HG03159 (cell line): ENCODE data around the gene RAB8B.
"Not testable (repeated sequence)": the region's sequence is repeated elsewhere in the genome, so short reads cannot be mapped to it uniquely, and the experiment has no call there.

Experiments
- ATAC-seq: cut with Tn5 transposase; IDR thresholded peaks from one replicate; pipeline ENCODE4 v1.9.1; 2021; ENCODE audit warnings: mild to moderate bottlenecking, moderate library complexity; ENCODE audit not compliant: unreplicated experiment

RAB8B gene

DNA sequence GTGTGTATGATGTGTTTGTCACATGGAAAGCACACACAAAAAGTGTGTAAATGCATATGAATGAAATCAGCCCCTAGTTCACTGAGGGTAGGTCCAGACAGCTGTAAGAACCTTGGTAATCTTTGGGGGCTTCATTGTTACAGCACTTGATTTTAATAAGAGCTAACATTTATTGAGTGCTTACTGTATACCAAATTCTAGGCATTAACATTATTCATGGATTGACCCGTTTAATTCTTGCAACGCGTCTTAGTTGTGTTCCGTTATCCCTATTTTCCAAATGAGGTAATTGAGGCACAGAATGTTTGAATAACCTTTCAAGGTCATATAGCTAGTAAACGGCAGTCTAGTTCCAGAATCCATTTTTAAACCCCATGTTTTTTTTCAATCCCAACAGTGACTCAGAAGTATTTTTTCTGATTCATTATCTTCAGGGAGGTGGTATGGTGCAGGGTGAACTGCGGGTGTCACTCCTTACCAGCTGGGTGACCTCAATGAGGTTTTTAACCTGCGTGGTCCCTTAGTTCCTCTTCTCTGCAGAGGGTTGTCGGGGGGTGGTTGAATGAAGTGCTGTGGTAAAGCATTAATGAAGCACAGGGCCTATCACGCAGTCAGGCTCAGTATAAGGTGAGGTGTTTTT lies 14.2 kb downstream of the RAB8B start:
- no peak for ATAC-seq

DNA sequence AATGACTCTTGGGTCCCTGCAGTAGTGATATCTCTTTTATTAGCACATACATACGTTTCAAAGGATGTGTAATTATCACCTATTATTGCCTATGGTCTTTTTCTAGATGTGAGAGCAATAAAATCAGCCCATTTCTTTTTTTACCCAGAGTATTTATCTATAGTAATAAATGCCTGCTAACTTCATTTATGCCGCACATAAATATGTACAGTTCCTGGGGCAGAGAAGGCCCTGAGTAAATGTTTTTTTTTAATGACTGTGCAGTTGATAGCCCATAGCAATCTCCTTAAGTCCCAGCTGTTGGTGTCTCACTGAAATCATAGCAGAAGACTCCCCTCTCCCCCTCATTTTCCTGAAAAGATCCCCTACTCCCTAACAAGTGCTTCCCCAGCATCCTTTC lies 16.7 kb downstream of the RAB8B start:
- ATAC-seq: no peak

DNA sequence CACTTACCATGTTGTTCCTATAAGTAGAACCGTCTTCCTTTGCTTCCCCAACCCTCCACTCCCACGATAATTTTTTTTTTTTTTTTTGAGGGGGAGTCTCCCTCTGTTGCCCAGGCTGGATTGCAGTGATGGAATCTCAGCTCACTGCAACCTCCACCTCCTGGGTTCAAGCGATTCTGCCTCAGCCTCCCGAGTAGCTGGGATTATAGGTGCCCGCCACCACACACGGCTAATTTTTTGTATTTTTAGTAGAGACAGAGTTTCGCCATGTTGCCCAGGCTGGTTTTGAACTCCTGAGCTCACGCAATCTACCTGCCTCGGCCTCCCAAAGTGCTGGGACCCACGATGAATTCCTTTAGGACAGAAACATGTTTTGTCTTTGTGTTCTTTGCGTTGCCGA lies 19.4 kb downstream of the RAB8B start:
- ATAC-seq: not testable (repeated sequence)

DNA sequence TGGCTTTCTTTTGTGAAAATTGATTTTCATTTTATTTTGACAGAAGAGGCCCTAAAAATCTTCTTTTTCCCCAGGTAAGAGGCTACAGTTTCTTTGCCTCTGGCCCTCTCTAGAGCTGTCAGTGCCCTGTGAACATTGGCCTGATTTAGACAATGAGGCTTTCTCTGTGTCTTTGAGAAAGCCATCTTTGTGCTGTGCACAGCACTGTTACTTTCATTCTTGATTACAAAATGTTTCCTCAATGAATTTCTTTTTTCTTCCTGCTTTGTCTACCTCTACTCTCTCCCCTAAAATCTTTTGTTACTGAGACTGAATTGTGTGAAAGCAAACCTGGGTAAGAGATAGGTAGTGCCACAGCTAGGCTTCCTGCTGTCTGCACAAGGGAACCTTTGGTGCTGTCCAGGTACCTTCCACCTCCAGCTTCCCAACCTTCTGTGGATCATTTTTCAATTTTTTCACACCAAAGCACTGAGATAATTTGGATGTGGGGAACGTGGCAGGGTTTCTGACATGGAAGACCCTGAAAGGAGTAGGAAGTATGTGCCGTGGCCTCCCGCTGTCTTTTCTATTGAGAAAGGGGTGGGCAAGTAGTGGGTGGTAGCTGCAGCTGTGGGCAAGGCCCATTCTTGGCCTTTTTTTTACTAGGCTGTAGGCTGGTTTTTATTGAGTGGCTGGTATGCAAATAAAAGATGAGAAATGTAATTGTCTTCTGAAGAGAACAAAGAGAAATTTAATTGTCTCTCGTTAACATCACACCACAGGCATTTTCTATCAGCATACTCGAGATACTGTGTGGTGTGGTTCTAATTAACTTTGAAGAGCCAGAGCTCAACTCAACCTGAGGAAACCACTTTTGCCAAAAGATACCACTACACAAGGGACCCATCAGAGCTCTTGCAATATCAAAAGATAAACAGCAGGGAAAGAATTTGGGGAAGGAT lies 21.0 kb downstream of the RAB8B start:
- ATAC-seq: no peak

DNA sequence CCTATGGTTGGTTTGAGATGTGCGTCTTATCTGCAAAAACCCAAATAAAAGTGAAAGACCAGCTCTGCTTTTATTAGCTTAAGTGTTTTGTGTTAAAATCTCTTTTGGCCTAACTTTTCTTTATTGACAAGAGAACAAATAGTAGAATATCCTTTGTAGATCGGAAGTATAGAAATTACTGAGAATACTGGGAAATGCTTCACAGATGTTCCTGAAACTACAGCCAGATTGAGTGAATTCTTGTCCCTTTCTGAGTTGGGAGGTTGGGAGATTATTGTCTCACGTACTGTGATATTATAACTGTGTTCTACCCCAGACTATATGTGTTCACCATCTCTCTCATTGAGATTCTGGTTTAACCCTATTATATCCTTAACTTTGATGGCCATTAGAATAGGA lies 21.7 kb downstream of the RAB8B start:
- no peak for ATAC-seq

DNA sequence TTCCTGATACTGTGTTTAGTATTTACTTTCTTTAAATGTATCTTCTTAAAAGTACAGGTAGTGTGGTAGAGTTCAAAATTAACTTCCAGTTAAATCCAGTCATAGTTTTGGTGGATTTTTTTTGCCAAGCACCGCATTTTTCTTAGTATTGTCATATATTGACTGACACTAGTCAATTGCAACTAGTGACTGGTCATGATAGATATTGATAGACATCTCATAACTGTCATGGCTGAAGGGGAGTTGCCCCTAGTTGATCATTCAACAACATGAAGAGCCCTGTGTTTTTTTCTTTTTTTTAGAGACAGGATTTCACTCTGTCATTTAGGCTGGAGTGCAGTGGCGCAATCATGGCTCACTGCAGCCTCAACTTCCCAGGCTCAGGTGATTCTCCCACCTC lies 22.1 kb downstream of the RAB8B start:
- no peak for ATAC-seq

DNA sequence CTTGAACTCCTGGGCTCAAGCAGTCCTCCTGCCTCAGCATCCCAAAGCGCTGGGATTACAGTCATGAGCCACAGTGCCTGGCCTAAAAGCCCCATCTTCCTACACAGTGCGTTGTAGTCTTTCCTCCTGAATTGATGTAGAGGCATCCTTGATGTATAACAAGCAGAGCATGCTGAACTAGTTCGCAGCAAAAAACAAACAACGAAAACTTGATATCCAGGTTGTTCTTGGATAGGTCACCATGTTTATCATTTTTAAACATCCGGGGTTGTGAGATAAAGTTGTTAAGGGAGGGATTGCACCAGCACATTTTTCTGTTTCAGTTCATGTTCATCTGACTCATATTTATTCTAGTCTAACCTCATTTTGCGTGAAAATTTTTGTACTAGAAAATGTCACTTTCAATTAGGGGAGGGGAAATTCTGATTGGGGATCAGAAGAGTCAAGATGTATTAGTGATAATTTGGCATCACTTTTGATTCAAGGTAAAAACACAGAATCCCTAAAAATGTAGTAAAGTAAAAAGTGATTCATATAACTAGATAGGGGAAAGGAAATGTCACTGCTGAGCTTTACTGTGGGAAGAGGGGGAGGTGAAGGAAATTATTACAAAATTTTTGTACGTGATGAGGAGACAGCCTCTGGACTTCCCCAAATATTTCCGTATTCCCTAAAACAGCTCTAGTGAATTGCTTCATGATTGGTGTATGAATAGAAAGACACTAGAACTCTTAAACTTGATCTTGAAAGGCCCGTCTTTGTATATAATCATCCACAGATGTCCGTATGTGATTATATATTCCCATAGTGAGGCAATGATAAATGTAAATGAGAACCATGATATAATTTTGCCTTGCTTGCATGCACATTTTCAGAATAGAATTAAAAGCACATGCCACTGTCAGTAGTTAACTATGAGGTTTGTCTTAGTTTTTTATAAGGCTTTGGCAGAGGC lies 22.9 kb downstream of the RAB8B start:
- ATAC-seq: peak; percentile 62

DNA sequence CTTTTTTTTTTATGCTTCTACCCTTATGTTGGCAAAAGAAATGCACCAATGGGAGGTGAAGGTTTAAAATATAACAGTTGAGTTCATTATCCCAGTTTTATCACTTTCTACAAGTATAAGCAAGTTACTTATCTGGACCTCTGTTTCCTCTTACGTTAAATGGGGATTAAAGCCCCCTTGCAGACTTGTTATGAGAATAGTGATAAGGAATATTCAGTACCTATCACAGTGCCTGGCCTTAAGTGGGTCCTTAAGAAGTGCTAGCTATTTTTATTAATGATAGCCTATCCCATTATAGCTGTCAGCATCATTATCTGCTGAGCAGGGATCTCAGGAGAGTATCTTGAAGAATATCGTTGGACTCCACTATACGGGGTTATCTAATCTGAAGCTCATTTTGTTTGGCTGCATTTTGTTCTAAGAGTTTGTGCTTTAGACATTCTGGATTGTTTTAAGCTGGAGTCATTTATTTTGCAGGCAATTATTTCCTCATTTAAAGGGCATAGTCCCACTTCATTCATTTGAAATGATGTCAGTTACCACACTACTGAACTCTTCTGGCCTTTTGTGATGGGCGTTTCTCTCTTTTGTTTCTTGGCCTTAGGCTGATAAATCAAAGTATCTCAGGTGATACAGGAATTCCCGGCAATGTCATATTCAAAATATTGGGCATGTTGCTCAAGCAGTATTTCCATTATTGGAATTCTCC lies 28.8 kb downstream of the RAB8B start:
- ATAC-seq: no peak

DNA sequence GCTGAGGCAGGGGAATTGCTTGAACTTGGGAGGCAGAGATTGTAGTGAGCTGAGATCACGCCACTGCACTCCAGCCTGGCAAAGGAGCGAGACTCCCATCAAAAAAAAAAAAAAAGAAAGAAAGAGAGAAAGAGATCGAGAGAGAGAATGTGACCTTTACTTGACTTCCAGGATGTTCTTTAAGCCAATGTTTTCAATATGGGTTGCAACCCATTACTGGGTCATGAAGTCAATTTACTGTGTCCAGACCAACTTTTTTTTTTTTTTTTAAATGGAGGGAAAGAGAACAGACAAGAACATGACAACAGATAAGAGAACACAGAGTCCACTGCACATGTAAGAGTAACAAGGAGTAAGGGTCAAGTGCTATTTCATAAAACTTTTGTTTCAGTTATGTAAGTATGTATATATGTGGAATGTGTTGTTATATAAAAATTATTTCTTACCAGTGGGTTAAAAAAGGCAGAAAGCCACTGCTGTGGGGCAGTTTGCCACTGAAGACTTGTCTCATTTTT lies 29.8 kb downstream of the RAB8B start:
- no peak for ATAC-seq

DNA sequence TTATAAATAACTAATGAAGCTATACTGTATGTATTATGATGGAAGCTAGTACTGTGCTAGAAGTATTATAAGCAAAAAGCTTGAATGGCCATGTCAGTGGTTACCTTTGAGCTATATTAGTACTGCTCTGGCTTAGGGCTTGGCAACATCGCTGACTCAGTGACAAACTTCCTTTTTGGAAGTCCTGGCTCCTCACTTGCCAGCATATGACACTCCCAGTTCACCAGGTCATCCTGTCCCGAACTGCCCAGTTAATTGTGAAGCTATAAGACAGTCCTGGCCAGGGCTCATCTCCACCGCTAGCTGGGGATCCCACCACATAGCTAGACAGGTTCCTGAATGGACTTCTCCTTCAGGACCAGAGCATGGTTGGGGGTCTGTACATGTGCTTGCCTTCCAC lies 31.9 kb downstream of the RAB8B start:
- ATAC-seq: no peak

DNA sequence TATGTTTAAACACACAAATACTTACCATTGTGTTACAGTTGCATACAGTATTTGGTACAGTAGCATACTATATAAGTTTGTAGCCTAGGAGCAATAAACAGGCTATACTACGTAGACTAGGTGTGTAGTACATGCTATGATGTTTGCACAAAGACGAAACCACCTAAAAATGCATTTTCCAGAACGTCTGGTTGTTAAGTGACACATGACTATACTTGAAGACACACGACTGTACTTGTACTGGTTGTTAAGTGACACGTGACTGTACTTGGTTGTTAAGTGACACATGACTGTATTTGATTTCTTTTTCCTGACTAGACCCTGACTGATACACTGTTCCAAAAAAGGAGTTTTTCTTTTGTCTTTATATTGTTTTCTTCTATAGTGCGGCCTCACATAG lies 34.1 kb downstream of the RAB8B start:
- no peak for ATAC-seq

DNA sequence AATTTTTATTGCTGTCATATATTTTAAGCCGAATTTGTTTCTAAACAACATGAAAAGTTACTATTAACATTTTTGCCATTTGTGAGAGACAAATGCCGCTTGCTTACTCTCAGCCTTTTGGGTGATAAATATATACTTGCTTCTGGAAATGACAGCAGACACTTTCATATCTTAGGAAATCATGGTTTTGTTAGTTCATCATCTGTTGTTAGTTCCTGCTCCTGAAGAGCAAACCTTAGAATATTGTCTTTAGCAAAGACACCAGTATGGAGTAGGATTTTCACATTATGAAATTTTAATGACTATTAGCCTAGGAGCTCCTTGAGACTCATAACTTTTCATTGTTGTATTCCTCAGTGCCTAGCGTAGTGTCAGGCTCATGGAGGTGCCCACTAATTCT lies 36.0 kb downstream of the RAB8B start:
- ATAC-seq: no peak

DNA sequence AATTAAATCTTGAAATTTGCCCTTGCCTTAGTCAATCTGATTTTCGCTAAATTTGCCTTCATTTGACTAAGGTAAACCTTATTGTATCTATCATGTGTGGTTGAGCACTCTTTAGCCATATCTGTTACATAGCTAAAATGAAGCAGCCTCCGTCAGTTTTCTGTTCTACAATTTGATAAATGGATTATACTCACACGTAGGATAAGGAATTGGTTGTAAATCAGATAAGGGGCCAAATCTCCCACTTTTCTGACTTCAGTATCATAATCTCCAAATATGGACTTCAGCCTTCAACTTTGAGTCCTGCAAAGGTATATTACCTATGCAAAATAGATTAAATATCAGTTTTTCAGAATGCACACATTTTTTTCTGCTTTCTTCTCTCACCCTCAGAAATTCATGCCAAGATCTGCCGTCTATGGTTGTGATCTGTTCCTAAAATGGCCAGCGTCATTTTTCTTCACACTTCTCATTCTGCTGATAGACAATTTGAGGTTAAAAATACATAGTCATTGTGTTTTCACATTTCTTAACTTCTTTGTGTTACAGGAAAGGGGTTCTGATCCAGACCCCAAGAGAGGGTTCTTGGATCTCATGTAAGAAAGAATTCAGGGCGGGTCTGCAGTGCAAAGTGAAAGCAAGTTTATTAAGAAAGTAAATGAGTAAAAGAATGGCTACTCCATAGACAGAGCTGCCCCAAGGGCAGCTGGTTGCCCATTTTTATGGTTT lies 36.9 kb downstream of the RAB8B start:
- ATAC-seq: no peak

DNA sequence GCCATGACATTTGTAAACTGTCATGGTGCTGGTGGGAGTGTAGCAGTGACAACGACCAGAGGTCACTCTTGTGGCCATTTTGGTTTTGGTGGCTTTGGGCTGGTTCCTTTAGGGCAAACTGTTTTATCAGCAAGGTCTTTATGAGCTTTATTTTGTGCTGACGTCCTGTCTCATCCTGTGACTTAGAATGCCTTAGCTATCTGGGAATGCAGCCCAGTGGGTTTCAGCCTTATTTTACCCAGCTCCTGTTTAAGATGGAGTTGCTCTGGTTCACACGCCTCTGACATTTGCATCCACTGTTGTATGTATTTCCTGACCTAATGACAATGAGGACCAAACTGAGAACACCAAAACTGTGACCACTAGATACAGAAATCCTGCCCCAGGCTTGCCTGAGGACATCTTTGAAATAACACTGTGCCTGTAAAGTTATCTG lies 37.6 kb downstream of the RAB8B start:
- no peak for ATAC-seq

DNA sequence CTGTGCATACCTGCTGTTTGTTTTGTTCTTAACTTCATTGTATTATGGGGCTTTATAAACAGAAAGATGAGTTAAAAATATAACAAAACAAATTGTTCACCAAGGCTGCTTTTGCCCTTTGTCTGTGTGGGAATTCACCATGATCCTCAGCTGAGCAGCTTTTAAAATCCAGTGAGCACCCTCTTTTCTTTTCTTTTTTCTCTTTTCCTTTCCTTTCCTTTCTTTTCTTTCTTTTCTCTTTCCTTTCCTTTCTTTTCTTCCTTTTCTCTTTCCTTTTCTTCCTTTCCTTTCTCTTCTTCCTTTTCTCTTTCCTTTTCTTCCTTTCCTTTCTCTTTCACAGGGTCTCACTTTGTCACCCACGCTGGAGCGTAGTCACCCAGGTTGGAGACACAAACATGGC lies 38.3 kb downstream of the RAB8B start:
- no peak for ATAC-seq

DNA sequence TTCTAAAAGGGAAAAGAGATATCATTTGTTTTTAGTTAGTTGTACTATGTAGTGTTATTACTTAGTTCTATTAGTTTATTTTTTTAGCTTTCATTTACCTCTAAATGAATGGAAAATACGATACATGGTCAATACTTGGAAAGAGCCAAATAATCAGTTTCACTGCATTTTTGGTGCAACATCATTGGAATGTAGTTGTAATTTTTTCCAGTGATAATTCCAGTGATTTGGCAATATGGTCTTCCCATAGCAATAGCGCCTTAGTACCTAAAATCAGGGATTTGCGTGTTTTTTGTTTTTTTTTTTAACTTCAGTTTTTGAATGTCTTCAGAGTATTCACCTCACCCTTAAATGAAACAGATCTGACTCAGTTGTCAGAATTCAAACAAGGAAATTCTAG lies 41.8 kb downstream of the RAB8B start:
- ATAC-seq: no peak

DNA sequence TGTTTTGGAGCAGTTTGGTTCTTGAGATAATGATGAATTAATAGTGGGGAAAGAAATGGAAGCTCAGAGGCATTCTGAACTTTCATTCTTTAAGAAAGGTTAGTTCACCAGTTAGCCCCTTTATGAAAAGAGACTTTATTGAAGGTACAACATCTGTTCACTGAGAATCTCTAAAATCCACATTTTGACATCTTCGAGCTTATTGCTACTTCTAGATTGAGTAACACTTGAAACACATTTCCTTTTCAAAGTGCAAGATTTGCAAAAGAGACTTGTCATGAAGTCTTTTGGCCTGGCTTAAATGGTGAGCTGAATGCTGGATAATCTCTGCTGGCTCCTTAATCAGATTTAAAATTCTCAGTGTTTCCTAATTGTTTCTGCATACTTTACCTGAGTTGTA lies 42.3 kb downstream of the RAB8B start:
- ATAC-seq: no peak

DNA sequence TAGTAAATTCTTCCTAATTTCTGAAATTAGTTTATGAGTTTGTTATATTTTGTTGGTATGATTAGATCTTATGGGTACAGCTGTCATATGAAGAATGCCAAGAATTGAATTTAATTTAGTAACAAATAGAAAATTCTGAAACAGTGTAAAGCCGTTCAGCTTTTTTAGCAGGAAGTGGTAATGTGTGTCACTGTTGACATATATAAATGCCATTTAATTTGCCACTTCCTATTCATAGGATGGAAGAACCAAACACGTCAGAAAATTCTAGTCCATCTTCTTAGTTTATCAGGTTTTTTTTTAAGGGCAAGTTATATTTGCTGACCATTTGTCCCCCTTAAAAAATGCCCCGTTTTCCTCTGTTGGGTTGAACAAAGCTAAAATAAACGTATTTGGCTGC lies 43.0 kb downstream of the RAB8B start:
- no peak for ATAC-seq

DNA sequence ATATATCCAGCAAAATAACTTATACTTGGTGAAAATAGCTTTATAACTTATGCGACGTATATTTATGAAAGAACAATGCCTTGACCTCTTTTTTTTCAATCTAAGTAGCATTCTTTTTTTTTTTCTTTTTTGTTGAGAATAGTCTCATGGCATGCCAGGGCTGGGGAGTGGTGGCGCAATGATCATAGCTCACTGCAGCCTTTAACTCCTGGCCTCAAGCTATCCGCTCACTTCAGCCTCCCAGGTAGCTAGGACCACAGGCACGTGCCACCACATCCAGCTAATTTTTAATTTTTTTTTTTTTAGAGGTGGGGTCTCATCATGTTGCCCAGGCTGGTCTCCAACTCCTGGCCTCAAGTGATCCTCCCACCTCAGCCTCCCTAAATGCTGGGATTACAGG lies 43.5 kb downstream of the RAB8B start:
- ATAC-seq: no peak
